K562 (cell line): Measurements from ENCODE around the gene AJM1.

ENCODE experiments used
- ETV5 ChIP-seq: sonication (generic); formaldehyde crosslinking; IDR thresholded peaks from 2 replicates; pipeline ENCODE4 v1.4.0; 2020; ENCODE audit warnings: low read depth, mild to moderate bottlenecking, missing genetic modification reagents
- KAT2B ChIP-seq: IDR thresholded peaks from one replicate; pipeline ENCODE4 v1.6.1; 2012; ENCODE audit warnings: low read depth, mild to moderate bottlenecking, control low read depth, inconsistent platforms, low read length, moderate library complexity
- KAT7 ChIP-seq: sonication (generic); formaldehyde crosslinking; IDR thresholded peaks from 2 replicates; pipeline ENCODE4 v1.8.0; 2022; ENCODE audit warnings: missing genetic modification reagents, mild to moderate bottlenecking, borderline replicate concordance
- MEF2D ChIP-seq: conservative IDR thresholded peaks from 2 replicates; pipeline ENCODE4 v1.6.1; 2016; ENCODE audit warnings: low read depth, missing genetic modification characterization, missing compliant biosample characterization
- MLX ChIP-seq, 2 experiments: fragments of 450-650 bp in 1 of 2; sonication (generic) in 1 of 2; formaldehyde crosslinking; conservative IDR thresholded peaks; 2 replicates each; pipeline versions ENCODE4 v1.4.0 to v1.8.1; 2020 to 2022; ENCODE audit warnings: mild to moderate bottlenecking in 1 of 2, missing genetic modification reagents in 1 of 2
- NR2F6 ChIP-seq: fragments of 450-650 bp; formaldehyde crosslinking; IDR thresholded peaks from 2 replicates; pipeline ENCODE4 v1.4.0; 2020; ENCODE audit warnings: mild to moderate bottlenecking
- PATZ1 ChIP-seq: fragments of 250-450 bp; sonication (Bioruptor Pico); IDR thresholded peaks from 2 replicates; pipeline ENCODE4 v1.5.0; 2020; ENCODE audit warnings: mild to moderate bottlenecking, borderline replicate concordance
- RBM39 ChIP-seq: fragments of 200-400 bp; formaldehyde crosslinking; optimal IDR thresholded peaks from 2 replicates; pipeline ENCODE3; 2018; ENCODE audit warnings: low read depth, low read length
- RFX1 ChIP-seq: fragments of 450-650 bp; IDR thresholded peaks from 2 replicates; pipeline ENCODE4 v1.6.1; 2016; ENCODE audit warnings: mild to moderate bottlenecking, moderate library complexity
- SRSF7 ChIP-seq: fragments of 200-400 bp; formaldehyde crosslinking; optimal IDR thresholded peaks from 2 replicates; pipeline ENCODE3; 2017; ENCODE audit warnings: mild to moderate bottlenecking, low read depth, low read length
- ZEB2 ChIP-seq: fragments of 450-650 bp; IDR thresholded peaks from 2 replicates; pipeline ENCODE4 v1.6.1; 2016
- TF ChIP-seq, protein P1 (sequence below), 3 experiments: IDR thresholded peaks in 2 of 3; conservative IDR thresholded peaks in 1 of 3; 2 replicates each; pipeline ENCODE4 v1.5.1; 2011 to 2012; ENCODE audit warnings: low read length in 3 of 3, mild to moderate bottlenecking in 3 of 3, control low read depth in 2 of 3, improper control_type of control experiment in 1 of 3, inconsistent platforms in 1 of 3, low read depth in 1 of 3, mixed read lengths in 1 of 3, moderate library complexity in 1 of 3; ENCODE audit not compliant: insufficient read depth in 2 of 3
- TF ChIP-seq, protein P2 (sequence below), 2 experiments: fragments of 450-650 bp in 1 of 2; sonication (generic) in 1 of 2; formaldehyde crosslinking in 1 of 2; IDR thresholded peaks in 1 of 2; conservative IDR thresholded peaks in 1 of 2; 2 replicates each; pipeline versions ENCODE4 v1.6.1 to v1.8.1; 2016 to 2023; ENCODE audit warnings: mild to moderate bottlenecking in 2 of 2, moderate library complexity in 2 of 2, inconsistent platforms in 1 of 2, missing genetic modification reagents in 1 of 2

GRCh38 chr9:136867917-136868316 is 25.6 kb downstream of the AJM1 start:
- TF ChIP-seq NR2F6 (CRISPR knock-in tag) = no peak
- no peak for TF ChIP-seq ZEB2
- TF ChIP-seq KAT7 (CRISPR knock-in tag) = no peak
- TF ChIP-seq SRSF7 = no peak
- TF ChIP-seq RBM39 = no peak
- TF ChIP-seq, protein P1, sequence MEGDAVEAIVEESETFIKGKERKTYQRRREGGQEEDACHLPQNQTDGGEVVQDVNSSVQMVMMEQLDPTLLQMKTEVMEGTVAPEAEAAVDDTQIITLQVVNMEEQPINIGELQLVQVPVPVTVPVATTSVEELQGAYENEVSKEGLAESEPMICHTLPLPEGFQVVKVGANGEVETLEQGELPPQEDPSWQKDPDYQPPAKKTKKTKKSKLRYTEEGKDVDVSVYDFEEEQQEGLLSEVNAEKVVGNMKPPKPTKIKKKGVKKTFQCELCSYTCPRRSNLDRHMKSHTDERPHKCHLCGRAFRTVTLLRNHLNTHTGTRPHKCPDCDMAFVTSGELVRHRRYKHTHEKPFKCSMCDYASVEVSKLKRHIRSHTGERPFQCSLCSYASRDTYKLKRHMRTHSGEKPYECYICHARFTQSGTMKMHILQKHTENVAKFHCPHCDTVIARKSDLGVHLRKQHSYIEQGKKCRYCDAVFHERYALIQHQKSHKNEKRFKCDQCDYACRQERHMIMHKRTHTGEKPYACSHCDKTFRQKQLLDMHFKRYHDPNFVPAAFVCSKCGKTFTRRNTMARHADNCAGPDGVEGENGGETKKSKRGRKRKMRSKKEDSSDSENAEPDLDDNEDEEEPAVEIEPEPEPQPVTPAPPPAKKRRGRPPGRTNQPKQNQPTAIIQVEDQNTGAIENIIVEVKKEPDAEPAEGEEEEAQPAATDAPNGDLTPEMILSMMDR (IDR thresholded peaks at IDR 0.05 in 2 of 3, conservative IDR thresholded peaks at IDR 0.05 in 1 of 3; ENCODE audit: insufficient read depth in 2 of 3, low read depth in 1 of 3, low read length in 3 of 3) = no peak
- TF ChIP-seq PATZ1 (CRISPR knock-in tag) = no peak
- no peak for TF ChIP-seq MLX (CRISPR knock-in tag; conservative IDR thresholded peaks at IDR 0.05)
- TF ChIP-seq, protein P2, sequence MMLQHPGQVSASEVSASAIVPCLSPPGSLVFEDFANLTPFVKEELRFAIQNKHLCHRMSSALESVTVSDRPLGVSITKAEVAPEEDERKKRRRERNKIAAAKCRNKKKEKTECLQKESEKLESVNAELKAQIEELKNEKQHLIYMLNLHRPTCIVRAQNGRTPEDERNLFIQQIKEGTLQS (IDR thresholded peaks at IDR 0.05) = no peak
- TF ChIP-seq, protein P2 (CRISPR knock-in tag; conservative IDR thresholded peaks at IDR 0.05) = no peak
- no peak for TF ChIP-seq RFX1
- TF ChIP-seq MEF2D (tag) = no peak
- no peak for TF ChIP-seq ETV5 (CRISPR knock-in tag)
- no peak for TF ChIP-seq KAT2B
